Occipital lobe (tissue), 2 donors: Measurements from ENCODE around the gene ACP6. TPM values are rescaled to one million over a fixed set of nuclear protein-coding genes. Genes with fewer than 3 reads are reported as not detected.
"Not testable (repeated sequence)": the region's sequence is repeated elsewhere in the genome, so short reads cannot be mapped to it uniquely, and the experiment has no call there.

ENCODE experiments used
- DNase-seq: peaks from one replicate; lab custom pipeline; 2025; lab: John Stamatoyannopoulos, UW
- total RNA-seq: library from RNA; depleted of rRNA; stranded (reverse); fragments of >200 nt; gene quantifications from one replicate; pipeline ENCODE4 v1.2.3, GENCODE V29; 2014

ACP6 gene
- 16.5 TPM for total RNA-seq

DNA sequence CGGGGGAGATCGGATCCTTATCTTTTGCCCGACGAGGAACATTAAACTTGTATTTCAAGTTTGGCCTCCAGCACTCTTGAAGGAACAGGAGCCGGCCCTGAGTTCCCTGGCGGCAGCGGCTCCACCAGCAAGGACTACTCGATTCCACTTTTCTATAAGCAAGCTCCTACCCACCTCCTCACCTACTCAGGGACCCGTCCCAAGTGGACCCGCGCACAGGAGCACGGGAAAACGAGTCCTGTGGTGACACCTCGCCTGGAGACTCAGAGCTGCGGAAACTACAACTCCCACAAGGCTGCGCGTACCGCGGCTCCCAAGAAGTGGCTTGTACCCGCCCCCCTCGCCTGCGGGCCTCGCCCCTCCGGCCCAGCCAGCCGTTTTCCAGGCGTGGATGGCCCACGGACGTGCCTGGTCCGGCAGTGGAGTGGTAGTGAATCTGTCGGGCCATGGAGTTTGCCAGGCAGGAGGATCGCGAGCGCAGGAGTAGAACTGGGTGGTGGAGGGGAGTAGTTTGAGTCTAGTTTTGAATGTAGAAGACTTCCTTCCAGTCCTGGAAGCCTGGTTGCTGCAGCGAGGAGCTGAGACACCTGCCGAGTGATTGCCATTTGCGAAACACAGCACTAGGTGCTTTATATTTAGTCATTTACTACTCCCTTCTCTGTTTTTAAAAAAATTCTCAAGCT is at the start of gene ACP6:
ACP6 (minus strand) TSS at position 206 of the 683 bp plus-strand sequence. CDS start 476 bp downstream, outside the sequence.
- peak; percentile 94 for DNase-seq

DNA sequence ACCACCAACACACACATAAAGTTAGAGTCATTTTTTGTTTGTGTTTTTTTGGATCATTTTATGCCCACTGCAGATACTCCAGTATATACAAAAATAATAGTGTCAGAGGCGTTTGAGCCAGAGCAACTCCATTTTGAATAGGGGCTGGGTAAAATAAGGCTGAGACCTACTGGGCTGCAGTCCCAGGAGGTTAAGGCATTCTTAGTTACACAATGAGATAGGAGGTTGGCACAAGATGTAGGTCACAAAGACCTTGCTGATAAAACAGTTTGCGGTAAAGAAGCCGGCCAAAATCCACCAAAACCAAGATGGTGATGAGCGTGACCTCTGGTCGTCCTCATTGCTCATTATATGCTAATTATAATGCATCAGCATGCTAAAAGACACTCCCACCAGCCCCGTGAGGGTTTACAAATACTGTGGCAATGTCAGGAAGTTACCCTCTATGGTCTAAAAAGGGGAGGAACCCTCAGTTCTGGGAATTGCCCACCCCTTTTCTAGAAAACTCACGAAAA is 49.4 kb upstream of the ACP6 start:
- no peak for DNase-seq

DNA sequence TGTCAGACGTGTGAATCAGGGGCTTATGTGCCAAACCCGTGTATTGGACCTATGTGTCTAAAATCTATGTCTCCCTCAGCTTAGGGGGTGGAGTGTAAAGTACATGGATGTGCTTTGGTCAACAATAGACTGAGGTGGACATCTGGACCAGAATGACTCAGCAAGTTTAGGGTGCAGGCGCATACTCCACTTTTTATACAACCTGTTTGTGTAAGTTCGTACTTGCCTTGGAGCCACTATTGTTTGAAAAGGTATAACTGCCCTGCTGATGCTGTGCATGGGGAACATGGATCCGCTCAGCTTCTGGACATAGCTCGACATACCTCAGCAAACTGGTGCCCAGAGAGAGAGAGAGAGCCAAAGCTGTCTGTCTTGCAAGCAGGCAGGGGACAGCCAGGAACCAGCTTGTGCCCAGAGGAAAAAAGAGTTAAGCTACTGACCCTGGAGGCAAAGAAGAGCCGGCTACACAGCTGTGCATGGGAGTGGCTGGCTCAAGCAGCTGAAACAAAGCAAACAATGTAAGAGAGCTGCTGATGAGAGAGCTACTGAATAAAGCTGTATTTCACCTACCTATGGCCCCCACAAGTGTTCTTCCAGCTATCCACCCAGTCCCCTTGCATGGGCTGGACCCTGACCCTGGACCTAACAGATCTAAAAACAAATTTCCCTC is 48.8 kb upstream of the ACP6 start:
- DNase-seq = no peak

DNA sequence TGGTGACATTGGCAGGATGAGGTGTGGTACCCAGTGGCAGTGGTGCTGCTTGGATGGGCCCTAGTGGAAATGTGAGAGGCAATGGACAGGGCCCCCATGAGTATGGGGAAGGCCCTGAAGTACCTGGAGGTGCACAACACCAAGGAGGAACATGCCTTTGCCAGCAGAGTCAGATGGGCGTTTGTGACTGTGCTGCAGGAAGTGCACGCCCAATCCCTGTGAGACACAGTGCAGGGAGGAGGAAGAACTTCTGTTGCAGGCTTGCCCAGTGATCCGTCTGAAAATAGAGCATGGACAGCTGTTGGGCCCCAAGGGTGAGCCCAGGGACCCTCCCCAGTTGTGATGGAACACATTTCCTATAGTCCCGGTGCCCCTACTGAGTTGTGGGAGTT is 47.4 kb upstream of the ACP6 start:
- no peak for DNase-seq

DNA sequence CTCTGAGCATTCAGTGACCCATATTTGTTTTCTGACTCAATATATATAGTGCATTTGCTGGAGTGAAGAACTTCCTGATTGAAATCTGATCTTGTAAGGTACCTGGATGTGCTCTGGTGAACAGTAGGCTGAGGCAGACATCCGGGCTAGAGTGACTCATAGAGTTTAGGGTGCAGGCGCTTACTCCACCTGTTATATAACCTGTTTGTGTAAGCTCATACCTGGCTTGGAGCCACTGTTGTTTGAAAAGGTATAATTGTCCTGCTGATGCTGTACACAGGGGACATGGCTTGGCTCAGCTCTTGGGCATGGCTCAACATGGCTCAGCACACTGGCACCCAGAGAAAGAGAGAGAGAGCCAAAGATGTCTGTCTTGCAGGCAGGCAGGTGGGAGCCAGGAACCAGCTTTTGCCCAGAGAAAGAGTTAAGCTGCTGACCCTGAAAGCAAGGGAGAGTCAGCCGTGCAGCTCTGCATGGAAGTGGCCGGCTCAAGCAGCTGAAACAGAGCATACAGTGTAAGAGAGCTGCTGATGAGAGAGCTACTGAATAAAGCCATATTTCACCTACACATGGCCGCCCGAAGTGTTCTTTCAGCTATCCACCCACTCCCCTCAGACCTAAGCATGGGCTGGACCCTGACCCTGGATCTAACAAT is 46.9 kb upstream of the ACP6 start:
- DNase-seq = no peak

DNA sequence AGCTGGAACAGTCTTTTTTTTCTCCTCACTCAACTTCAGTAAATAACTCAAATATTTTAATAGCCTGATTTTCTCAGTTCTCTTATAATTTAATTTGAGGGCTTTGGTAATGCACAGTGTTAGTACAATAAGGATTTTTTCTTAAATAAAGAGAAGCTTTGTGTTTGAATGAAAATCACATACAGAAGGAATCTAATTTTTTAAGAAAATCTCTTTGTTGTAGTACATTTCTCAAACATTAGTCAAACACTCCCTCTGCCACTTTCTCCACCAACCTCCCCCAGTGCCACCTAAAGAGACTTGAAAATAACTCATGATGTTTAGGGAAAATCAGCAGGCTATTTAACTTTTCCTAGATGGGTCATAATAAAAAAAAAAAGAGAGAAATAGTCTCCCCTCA is 42.3 kb upstream of the ACP6 start:
- DNase-seq = no peak

DNA sequence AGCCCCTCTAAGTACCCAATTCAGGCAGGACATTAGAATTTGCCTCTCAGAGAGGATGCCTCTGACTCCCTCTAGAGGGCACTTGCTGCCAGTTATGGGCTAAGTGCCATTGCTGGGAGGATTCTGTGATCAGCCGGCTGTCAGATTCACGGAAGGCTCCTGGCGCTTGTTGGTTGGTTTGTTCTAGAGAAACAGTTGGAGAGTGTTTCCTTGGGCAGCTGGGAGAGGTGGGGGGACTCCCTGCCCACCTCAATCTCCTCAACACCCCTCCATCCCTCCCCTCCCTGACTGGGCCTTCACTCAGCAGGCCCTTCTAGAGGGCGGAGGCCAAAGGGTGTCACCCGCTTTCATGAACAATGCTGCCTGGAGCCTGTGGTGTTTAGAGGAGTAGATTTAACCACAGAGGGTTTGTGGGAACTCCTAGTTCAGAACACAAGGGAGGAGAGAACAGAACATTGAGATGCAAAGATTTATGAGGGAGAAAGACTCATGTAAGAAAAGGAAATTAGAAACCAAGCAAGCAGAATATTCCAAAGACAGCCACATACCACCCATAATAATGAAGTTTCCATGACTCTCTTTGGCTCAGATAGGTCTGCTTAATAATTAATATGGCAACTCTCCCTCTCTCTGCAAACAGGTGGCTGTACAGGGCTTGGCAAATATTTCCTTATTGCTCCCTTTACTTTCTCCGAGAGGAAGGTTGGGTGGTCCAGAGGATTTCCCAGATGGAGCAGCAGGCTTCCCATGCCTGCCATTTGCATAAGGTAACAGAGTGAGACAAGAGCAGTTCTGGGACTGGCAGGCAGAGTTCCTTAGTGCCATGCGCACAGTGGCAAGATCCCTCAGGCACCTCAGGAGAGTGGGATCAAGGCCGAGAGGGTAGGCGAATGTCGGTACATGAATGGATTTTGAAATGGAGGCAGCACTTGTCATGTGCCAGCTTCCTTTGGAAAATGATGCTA is 30.0 kb upstream of the ACP6 start:
- DNase-seq = peak; percentile 45

DNA sequence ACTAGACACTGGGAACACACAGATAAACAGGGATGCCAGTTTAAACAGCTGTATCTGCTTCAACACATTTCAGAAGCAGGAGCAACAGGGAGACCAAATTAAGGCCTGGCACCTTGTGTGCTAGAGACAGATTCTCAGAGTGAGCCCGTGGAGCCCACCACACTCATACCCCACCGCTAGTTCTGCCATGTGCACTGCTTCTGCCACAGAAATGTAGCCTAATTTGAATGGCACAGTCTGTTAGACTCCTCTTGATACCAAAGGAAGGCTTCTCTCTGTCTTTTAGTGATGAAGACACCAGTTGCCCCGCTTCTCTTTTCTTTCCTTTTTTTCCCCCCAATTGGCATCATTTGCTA is 29.3 kb upstream of the ACP6 start:
- DNase-seq = no peak

DNA sequence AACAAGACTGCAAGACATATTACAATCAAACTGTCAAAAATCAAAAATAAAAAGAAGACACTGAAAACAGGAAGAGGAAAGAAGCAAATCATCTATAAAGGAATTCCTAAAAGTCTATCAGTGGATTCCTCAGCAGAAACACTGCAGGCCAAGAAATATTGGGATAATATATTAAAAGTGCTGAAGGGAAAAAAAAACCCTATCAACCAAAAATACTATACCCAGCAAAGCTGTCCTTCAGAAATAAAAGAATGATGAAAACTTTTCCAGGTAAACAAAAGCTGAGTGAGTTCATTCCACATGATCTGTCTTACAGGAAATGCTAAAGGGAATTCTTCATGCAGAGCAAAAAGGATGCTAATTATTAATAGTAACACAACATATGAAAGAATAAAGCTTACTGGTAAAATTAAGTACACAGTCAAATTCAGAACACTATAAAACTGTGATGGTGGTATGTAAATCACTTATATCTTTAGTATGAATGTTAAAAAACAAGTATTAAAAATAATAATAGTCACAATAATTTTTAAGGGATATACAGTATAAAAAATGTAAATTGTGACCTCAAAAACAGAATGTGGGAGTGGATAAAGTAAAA is 12.9 kb upstream of the ACP6 start:
- no peak for DNase-seq

DNA sequence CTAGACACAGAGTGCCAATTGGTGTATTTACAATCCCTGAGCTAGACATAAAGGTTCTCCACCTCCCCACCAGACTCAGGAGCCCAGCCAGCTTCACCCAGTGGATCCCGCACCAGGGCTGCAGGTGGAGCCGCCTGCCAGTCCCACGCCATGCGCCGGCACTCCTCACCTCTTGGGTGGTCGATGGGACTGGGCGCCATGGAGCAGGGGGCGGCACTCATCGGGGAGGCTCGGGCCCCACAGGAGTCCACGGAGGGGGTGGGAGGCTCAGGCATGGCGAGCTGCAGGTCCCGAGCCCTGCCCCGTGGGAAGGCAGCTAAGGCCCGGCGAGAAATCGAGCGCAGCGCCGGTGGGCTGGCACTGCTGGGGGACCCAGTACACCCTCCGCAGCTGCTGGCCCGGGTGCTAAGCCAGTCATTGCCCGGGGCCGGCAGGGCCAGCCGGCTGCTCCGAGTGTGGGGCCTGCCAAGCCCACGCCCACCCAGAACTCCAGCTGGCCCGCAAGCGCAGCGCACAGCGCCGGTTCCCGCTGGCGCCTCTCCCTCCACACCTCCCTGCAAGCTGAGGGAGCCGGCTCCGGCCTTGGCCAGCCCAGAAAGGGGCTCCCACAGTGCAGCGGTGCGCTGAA is 10.4 kb upstream of the ACP6 start:
- not testable (repeated sequence) for DNase-seq

DNA sequence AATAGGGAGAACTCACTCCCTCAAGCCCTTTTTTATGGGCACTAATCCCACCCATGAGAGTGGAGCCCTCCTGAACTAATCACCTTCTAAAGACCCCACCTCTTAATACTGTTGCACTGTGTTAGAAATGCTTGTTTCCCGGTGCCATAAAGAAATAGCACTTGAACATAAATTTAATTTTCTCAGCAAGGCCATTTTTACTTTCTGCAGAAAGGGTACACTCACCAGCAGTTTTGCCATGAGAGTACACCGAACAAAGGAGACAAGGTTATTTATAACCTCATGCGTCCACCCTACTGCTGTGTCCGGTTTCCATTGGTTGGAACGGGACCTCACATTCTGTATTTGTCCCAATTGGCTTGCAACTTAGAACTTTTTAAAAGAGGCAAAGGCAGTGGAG is 7.4 kb upstream of the ACP6 start:
- DNase-seq = not testable (repeated sequence)

DNA sequence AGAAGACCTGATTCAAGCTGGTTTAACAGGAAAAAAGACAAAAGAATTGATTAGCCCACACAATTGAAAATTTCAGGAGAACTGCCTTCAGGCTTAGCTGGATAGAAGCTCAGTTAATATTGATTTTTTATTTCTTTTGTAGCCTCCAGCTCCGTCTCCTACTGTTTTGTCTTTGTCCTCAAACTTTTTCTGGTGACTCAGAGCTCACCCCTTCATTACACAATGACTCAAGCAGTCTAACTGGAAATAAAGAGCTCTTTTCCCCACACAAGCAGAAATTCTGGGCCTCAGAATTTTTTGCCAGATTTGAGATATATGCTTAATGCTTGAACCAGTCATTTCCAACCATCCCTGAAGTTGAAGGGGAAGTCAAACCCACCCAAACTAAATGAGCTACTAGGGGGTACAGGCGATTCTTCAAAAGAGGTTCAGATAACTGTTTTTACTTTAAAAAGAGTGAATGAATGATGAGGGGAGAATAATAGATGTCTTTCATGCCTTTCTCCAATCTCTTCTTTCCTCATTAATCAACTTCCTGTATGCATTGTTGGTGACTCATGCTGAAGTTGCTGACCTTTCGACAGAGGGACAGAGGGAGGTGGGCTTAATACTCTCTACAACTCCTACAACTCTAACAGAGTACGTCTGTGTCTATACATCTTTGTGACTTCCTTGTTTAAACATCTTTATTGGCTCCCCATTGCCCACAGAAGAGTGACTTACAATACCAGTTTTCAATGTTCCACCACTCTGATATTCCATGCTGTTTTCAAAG is 6.2 kb upstream of the ACP6 start:
- DNase-seq = no peak

DNA sequence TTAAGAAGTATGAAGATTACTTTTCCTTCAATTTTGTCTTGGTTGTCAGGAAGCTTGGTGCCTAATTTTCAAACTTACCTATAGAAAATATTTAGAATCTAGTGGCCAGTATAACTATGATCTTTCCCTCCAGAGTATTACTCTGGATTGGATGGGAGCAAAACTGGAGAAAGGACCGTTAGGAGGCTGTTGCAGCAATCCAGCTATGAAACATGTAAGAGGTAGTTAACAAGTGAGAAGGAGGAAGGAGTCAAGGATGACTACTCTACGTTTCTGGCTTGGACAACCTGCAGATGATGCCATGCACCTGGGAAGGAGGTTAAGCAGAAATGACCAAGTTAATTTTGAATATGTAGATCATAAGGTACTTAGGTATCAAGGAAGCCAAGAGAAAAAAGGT is 3.5 kb upstream of the ACP6 start:
- no peak for DNase-seq

DNA sequence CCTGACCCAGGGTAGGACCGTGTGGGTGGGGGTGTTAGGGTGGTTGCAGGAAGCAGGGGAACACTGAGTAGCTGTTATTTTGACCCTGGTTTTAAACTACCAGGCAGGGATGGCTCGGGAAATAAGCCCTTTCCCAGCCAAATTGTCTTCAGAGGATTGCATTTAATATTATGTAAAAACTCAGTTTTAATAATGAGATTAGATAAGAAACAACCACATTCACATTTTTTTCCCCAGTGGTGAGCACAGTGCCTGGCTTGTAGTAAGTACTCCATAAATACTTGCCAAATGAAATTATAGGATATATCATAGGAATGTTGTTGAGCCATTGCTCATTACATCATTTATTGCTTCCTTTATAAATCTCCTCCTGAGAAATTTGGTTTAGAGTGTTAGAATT is 3.1 kb upstream of the ACP6 start:
- no peak for DNase-seq

DNA sequence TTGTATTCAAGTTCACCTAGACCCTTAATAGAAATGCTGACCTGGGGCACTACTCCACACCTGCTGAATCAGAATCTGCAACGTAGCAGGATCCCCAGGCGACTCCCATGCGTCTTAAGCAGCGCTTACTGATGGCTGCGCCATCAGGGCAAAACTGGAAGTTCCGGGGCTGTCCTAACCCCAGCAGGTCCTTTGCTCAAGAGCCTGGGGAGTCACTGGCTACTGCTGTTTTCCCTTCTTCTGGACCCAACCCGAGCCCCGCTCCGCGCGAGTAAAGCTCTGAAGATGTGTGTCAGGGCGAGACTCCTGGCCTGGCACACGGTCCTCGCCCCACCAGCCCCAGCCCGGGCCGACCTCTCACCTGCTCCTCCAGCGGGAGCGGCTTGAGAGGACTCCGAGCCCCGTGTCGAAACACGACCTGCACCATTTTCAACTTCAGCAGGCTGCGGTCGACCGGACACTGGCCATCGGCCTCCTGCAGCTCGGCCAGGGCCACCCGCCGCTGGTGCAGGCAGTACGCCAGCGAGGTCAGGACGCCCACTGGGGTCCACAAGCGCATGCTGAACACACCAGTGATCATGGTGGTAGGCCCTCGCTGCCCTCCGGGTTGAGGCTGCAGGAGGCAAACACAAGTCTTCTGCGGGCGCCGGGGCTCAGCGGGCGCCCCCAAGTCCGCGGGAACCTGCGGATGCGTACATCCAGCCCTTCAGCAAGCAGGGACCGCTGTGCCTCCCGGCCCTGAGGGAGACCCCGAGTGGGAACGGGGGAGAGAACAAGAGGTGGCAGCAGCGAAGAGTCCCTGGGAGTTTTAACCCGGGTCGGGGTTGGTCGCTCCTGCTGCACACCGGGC is 630 bp downstream of the ACP6 start:
- peak; percentile 61 for DNase-seq

DNA sequence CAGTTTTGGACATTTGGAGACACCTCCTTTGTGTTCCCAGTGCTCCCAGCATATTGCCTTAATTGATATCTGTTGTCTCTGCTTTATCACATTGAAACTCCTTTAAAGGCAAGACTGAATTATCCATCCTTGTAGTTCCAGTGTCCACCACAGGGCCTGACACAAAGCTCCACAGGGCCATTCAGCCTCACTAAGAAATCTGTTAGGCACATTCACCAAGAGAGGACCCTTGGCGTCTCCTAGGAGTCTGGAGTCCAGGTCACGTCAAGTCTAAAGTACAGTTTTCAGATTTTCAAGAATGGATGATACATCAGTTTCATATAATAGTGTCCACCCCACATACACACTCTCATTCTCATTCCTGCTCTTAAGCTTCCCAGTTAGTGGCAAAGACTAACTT is 4.8 kb downstream of the ACP6 start:
- DNase-seq = no peak

DNA sequence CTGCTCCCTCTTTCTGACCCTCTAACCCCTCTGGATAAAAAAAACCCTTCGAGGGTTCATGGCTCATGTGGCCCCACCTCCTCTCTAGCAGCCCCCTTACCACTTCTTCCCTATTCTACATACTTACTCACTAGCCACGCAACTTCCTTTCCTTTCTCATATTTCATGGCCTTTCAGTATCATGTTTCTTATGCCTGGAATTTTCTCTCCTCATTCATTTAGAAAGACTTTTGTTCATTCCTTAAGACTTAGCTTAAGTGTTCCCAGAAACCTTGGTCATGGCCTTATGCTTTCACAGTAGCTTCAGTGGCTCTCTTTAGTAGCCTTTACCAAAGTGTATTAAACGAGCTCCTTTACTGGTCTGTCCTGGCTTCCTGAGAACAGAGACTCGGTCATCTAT is 6.1 kb downstream of the ACP6 start:
- DNase-seq = no peak

DNA sequence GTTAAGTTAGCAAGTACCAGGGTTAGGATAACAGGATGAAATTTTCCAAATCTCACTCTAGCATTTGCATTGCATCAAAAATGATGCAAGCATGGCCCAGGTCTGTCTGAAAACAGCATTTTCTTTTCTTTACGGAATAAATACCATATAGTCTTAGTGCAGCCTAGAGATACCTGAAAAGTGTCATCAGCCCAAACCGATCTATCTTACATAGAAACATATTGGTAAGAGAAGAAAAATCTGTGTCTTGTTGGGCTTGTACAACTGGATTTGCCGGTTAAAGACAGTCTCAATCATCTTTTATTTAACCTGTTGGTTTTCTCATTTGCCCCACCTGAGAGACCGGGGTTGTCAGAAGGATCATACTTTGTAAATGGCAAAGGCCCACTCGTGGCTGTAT is 15.8 kb downstream of the ACP6 start:
- DNase-seq = no peak

DNA sequence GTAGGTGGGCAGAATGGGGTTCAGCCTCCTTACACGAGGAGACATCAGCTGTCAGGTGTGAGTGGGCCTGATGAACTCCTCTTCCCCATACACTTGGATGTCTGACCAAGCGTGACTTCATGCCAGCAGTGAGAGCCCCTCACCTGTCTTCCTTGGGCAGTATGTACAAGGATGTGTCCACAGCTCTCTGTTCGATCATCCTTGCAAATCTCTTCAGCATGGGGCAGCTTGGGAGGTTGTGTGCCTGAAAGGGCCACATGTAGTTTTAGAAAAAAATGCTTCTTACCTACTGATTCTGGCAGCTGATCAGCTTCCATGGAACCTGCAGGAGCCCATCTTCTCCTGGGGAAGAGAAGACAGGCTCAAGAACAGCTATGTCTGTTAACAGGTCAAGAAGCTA is 18.0 kb downstream of the ACP6 start:
- no peak for DNase-seq
